Stimulated activated naive CD4-positive, alpha-beta T cell (primary cell): ENCODE results near the gene L1CAM.

Experiments used
- DNase-seq, 6 experiments: peaks; one replicate each; lab custom pipeline; 2025; lab: John Stamatoyannopoulos, UW

The L1CAM gene

GRCh38 chrX:153903991-153904957 lies 18.3 kb upstream of the L1CAM start, which contains the start of gene AVPR2:
TSS of gene AVPR2 (plus strand) at chrX:153904673. CDS start at chrX:153905146, 473 bp downstream.
- DNase-seq: peak in 1 of 6 experiments; percentile 23

- DNase-seq: peak in 1 of 6 experiments; percentile 27
Measured at GRCh38 chrX:153903238-153903980, 17.4 kb upstream of the L1CAM start.

GRCh38 chrX:153902385-153902784 lies 16.4 kb upstream of the L1CAM start:
- peak in 1 of 6 experiments; percentile 12 for DNase-seq

GRCh38 chrX:153901753-153902140 lies 15.8 kb upstream of the L1CAM start:
- DNase-seq: no peak

- peak; percentile 25 to 65 (median 50) for DNase-seq
Measured at GRCh38 chrX:153900831-153901752, 15.1 kb upstream of the L1CAM start.

GRCh38 chrX:153897899-153898298 lies 11.9 kb upstream of the L1CAM start:
- no peak for DNase-seq

- no peak for DNase-seq
Measured at GRCh38 chrX:153889123-153889522, 3.1 kb upstream of the L1CAM start.

- DNase-seq: no peak
Measured at GRCh38 chrX:153888344-153888743, 2.4 kb upstream of the L1CAM start.

GRCh38 chrX:153887385-153887784 lies 1.4 kb upstream of the L1CAM start:
- no peak for DNase-seq

- no peak for DNase-seq
Measured at GRCh38 chrX:153886915-153887314, 942 bp upstream of the L1CAM start.

GRCh38 chrX:153885208-153885787 lies 675 bp downstream of the L1CAM start:
- DNase-seq: no peak

GRCh38 chrX:153884590-153884989 lies 1.4 kb downstream of the L1CAM start:
- no peak for DNase-seq

- no peak for DNase-seq
Measured at GRCh38 chrX:153884136-153884535, 1.8 kb downstream of the L1CAM start.

GRCh38 chrX:153883163-153883843 lies 2.7 kb downstream of the L1CAM start:
- DNase-seq: no peak

- no peak for DNase-seq
Measured at GRCh38 chrX:153882557-153882956, 3.4 kb downstream of the L1CAM start.

- no peak for DNase-seq
Measured at GRCh38 chrX:153882086-153882498, 3.9 kb downstream of the L1CAM start.

GRCh38 chrX:153881281-153881680 lies 4.7 kb downstream of the L1CAM start:
- DNase-seq: no peak

- no peak for DNase-seq
Measured at GRCh38 chrX:153880440-153880815, 5.5 kb downstream of the L1CAM start.

- no peak for DNase-seq
Measured at GRCh38 chrX:153879741-153880439, 6.1 kb downstream of the L1CAM start.
